Measurements from ENCODE around the gene DNASE1L1. TPM values are rescaled to one million over a fixed set of nuclear protein-coding genes. Genes with fewer than 3 reads are reported as not detected.

Gene DNASE1L1
- total and polyA plus RNA-seq, 5 donors from 2014 or later = 12.2 to 29.7 (median 19.9) TPM

DNA sequence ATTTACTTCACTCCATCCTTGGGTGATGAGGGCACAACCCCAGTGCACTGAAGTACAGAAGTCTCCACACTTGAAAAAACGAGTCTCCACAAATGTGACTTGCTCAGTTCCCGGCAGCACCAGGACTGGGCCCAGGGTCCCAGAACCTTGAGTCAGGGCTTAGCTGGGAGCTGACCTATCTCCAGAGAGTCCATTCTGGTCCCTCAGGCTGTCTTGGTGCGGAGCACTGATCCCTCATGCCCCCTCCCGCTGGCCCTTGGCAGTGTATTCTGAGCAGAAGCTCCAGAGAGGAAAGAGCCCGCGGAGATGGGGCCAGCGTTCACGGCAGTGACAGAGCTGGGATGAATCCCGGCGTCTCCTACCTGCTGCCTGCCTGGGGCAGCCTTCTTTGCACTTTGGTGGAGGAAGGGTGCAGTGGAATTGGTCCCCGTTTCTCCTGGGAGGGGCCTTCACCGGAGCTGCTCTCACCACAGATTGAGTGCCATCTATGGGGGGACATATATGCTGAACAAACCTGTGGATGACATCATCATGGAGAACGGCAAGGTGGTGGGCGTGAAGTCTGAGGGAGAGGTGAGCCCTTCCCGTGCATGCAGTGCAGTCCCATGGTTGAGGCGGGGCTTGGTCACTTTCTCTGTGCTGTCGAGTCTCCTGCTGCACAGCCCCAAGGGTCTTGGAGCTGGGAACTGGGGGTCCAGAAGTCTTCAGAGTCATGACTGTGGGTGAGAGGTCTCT lies 31.7 kb upstream of the DNASE1L1 start:
- DNase-seq (no peak), ATAC-seq (ENCODE audit: low read depth in 2 of 2) (no peak)
- no peak overlapping the region for H3K27ac Mint-ChIP-seq
- Histone ChIP-seq H3K36me3 (ENCODE audit: control insufficient read depth, insufficient read depth, low read length) (peaks cover 12% of the 10 kb centered on the region), H3K4me3 (ENCODE audit: low read depth, low read length) (no peak overlapping the region), H3K27ac (ENCODE audit: insufficient read depth, low read length, poor library complexity, severe bottlenecking) (peak overlapping the region; percentile 47), H3K9me3 (ENCODE audit: control insufficient read depth in 2 of 2, low read length in 2 of 2) (no peaks in the 10 kb centered on the region), H3K27me3 (ENCODE audit: control insufficient read depth, insufficient read depth, low read length) (no peaks in the 10 kb centered on the region), H3K4me1 (ENCODE audit: control insufficient read depth, insufficient read depth, low read length, poor library complexity, severe bottlenecking) (peaks cover 59% of the 10 kb centered on the region)
- H3K27me3 Mint-ChIP-seq = no peaks in the 10 kb centered on the region
- peaks cover 4% of the 10 kb centered on the region for H3K36me3 Mint-ChIP-seq
- peak overlapping the region in 3 of 4 donors; percentile 39 to 81 (median 61) for H3K4me3 Mint-ChIP-seq
- peaks cover 0 to 50% (median 12%) of the 10 kb centered on the region in 4 donors for H3K4me1 Mint-ChIP-seq
- peaks cover 0 to 2% (median 0%) of the 10 kb centered on the region in 7 donors for H3K9me3 Mint-ChIP-seq

GRCh38 chrX:154439841-154440240 lies 30.8 kb upstream of the DNASE1L1 start:
- Histone ChIP-seq H3K4me3 (ENCODE audit: low read depth, low read length) (no peak overlapping the region), H3K36me3 (ENCODE audit: control insufficient read depth, insufficient read depth, low read length) (peaks cover 17% of the 10 kb centered on the region), H3K27ac (ENCODE audit: insufficient read depth, low read length, poor library complexity, severe bottlenecking) (no peak overlapping the region), H3K4me1 (ENCODE audit: control insufficient read depth, insufficient read depth, low read length, poor library complexity, severe bottlenecking) (peaks cover 55% of the 10 kb centered on the region), H3K9me3 (ENCODE audit: control insufficient read depth in 2 of 2, low read length in 2 of 2) (no peaks in the 10 kb centered on the region), H3K27me3 (ENCODE audit: control insufficient read depth, insufficient read depth, low read length) (no peaks in the 10 kb centered on the region)
- H3K36me3 Mint-ChIP-seq = peaks cover 4% of the 10 kb centered on the region
- DNase-seq (no peak), ATAC-seq (ENCODE audit: low read depth in 2 of 2) (no peak)
- no peaks in the 10 kb centered on the region for H3K27me3 Mint-ChIP-seq
- peaks cover 0 to 2% (median 0%) of the 10 kb centered on the region in 7 donors for H3K9me3 Mint-ChIP-seq
- peak overlapping the region in 2 of 4 donors; percentile 43 to 61 for H3K4me3 Mint-ChIP-seq
- H3K27ac Mint-ChIP-seq = no peak overlapping the region
- peaks cover 0 to 48% (median 12%) of the 10 kb centered on the region in 4 donors for H3K4me1 Mint-ChIP-seq

- H3K27ac ChIP-seq (ENCODE audit: insufficient read depth, low read length, poor library complexity, severe bottlenecking) = peak overlapping the region; percentile 33
- DNase-seq = no peak
- H3K4me1 ChIP-seq (ENCODE audit: control insufficient read depth, insufficient read depth, low read length, poor library complexity, severe bottlenecking) = peaks cover 44% of the 10 kb centered on the region
- Mint-ChIP-seq H3K27ac (peak overlapping the region; percentile 86 to 91 (median 86)), H3K4me1 (peaks cover 0 to 43% (median 12%) of the 10 kb centered on the region in 4 donors), H3K4me3 (peak overlapping the region; percentile 55 to 93 (median 88)), H3K36me3 (peaks cover 7% of the 10 kb centered on the region), H3K9me3 (peaks cover 0 to 2% (median 0%) of the 10 kb centered on the region in 7 donors), H3K27me3 (no peaks in the 10 kb centered on the region)
- H3K36me3 ChIP-seq (ENCODE audit: control insufficient read depth, insufficient read depth, low read length) = peaks cover 18% of the 10 kb centered on the region
- H3K4me3 ChIP-seq (ENCODE audit: low read depth, low read length) = peak overlapping the region; percentile 65
- H3K27me3 ChIP-seq (ENCODE audit: control insufficient read depth, insufficient read depth, low read length) = no peaks in the 10 kb centered on the region
- no peaks in the 10 kb centered on the region for H3K9me3 ChIP-seq (ENCODE audit: control insufficient read depth in 2 of 2, low read length in 2 of 2)
- no peak for ATAC-seq (ENCODE audit: low read depth in 2 of 2)
Measured at GRCh38 chrX:154437971-154438893, 29.2 kb upstream of the DNASE1L1 start.

GRCh38 chrX:154436983-154437752 lies 28.1 kb upstream of the DNASE1L1 start, which contains the start of gene GDI1:
GDI1 (plus strand) TSS chrX:154437154; CDS start chrX:154437255, 101 bp downstream.
- Mint-ChIP-seq H3K27ac (peak within 1 kb of the TSS; percentile 86 to 91 (median 86)), H3K27me3 (no peaks in the 10 kb centered on the region), H3K4me1 (peaks cover 0 to 34% (median 12%) of the 10 kb centered on the region in 4 donors), H3K9me3 (peaks cover 0 to 2% (median 0%) of the 10 kb centered on the region in 7 donors), H3K4me3 (peak within 1 kb of the TSS; percentile 83 to 93 (median 88)), H3K36me3 (peaks cover 9% of the 10 kb centered on the region)
- peak; percentile 39 to 53 for ATAC-seq (ENCODE audit: low read depth in 2 of 2)
- Histone ChIP-seq H3K9me3 (ENCODE audit: control insufficient read depth in 2 of 2, low read length in 2 of 2) (no peaks in the 10 kb centered on the region), H3K36me3 (ENCODE audit: control insufficient read depth, insufficient read depth, low read length) (peaks cover 15% of the 10 kb centered on the region), H3K4me3 (ENCODE audit: low read depth, low read length) (peak within 1 kb of the TSS; percentile 65), H3K4me1 (ENCODE audit: control insufficient read depth, insufficient read depth, low read length, poor library complexity, severe bottlenecking) (peaks cover 40% of the 10 kb centered on the region), H3K27me3 (ENCODE audit: control insufficient read depth, insufficient read depth, low read length) (no peaks in the 10 kb centered on the region), H3K27ac (ENCODE audit: insufficient read depth, low read length, poor library complexity, severe bottlenecking) (peak within 1 kb of the TSS; percentile 83)
- DNase-seq = peak; percentile 61 to 66 (median 62)

- H3K9me3 ChIP-seq (ENCODE audit: control insufficient read depth in 2 of 2, low read length in 2 of 2) = no peaks in the 10 kb centered on the region
- DNase-seq (peak in 2 of 3 donors; percentile 57 to 59), ATAC-seq (ENCODE audit: low read depth in 2 of 2) (peak; percentile 68 to 69)
- peaks cover 13% of the 10 kb centered on the region for H3K36me3 ChIP-seq (ENCODE audit: control insufficient read depth, insufficient read depth, low read length)
- H3K36me3 Mint-ChIP-seq = peaks cover 6% of the 10 kb centered on the region
- H3K27ac ChIP-seq (ENCODE audit: insufficient read depth, low read length, poor library complexity, severe bottlenecking) = peak overlapping the region; percentile 83
- H3K4me3 Mint-ChIP-seq = peak overlapping the region; percentile 75 to 89 (median 84)
- peak overlapping the region; percentile 37 for H3K4me3 ChIP-seq (ENCODE audit: low read depth, low read length)
- H3K9me3 Mint-ChIP-seq = peaks cover 0 to 2% (median 0%) of the 10 kb centered on the region in 7 donors
- H3K27me3 ChIP-seq (ENCODE audit: control insufficient read depth, insufficient read depth, low read length) = no peaks in the 10 kb centered on the region
- peaks cover 33% of the 10 kb centered on the region for H3K4me1 ChIP-seq (ENCODE audit: control insufficient read depth, insufficient read depth, low read length, poor library complexity, severe bottlenecking)
- H3K4me1 Mint-ChIP-seq = peaks cover 0 to 28% (median 7%) of the 10 kb centered on the region in 4 donors
- H3K27me3 Mint-ChIP-seq = no peaks in the 10 kb centered on the region
- peak overlapping the region; percentile 43 to 91 (median 67) for H3K27ac Mint-ChIP-seq
Measured at GRCh38 chrX:154436374-154436982, 27.4 kb upstream of the DNASE1L1 start.

GRCh38 chrX:154435171-154435733 lies 26.2 kb upstream of the DNASE1L1 start:
- no peaks in the 10 kb centered on the region for H3K27me3 Mint-ChIP-seq
- H3K4me3 Mint-ChIP-seq = peak overlapping the region in 2 of 4 donors; percentile 43 to 83
- peak overlapping the region in 1 of 3 donors; percentile 43 for H3K27ac Mint-ChIP-seq

More at GRCh38 chrX:154435171-154435733, 26.2 kb upstream of the DNASE1L1 start:
- H3K36me3 Mint-ChIP-seq = peaks cover 5% of the 10 kb centered on the region
- Histone ChIP-seq H3K4me3 (ENCODE audit: low read depth, low read length) (no peak overlapping the region), H3K4me1 (ENCODE audit: control insufficient read depth, insufficient read depth, low read length, poor library complexity, severe bottlenecking) (peaks cover 27% of the 10 kb centered on the region), H3K9me3 (ENCODE audit: control insufficient read depth in 2 of 2, low read length in 2 of 2) (no peaks in the 10 kb centered on the region), H3K27ac (ENCODE audit: insufficient read depth, low read length, poor library complexity, severe bottlenecking) (no peak overlapping the region), H3K36me3 (ENCODE audit: control insufficient read depth, insufficient read depth, low read length) (peaks cover 13% of the 10 kb centered on the region), H3K27me3 (ENCODE audit: control insufficient read depth, insufficient read depth, low read length) (no peaks in the 10 kb centered on the region)
- DNase-seq (no peak), ATAC-seq (ENCODE audit: low read depth in 2 of 2) (no peak)
- peaks cover 0 to 2% (median 0%) of the 10 kb centered on the region in 7 donors for H3K9me3 Mint-ChIP-seq
- peaks cover 0 to 26% (median 7%) of the 10 kb centered on the region in 4 donors for H3K4me1 Mint-ChIP-seq
